ENCODE results near the gene DOCK2.

Gene DOCK2

DNA sequence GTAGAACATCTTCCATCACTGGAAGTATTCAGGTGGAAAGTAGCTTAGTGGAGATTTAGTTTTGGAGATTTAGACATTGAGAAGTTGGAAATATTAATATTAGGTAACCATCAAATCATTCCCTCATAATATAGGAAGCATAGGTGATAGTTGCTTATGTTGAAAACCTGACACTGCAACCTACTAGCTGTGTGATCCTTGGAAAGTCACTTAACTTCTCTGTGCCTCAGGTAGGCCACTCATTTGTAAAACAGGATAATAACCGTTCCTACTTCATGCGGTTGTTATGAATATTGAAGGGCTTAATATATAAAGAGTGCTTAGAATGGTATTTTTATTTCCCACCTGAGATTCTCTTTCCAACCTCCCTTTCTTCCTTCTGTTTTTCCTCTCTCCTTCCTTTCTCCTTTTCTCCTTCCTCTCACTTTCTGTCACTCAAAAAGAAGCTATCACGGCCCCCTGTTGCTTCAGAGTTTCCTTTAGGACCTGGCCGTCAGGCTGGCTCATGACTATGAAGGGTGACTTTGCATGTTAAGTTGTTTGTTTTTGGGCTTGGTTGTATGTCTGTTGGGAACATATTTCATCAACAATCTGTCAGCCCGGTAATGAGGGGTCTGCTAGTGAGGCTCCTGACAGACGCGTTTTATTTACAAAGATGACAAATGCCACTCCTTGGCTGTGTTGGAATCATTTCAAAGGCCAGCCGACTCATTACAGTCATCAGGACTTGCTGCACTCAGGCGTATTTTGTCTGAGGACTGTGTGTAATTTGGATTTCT is 31.0 kb downstream of the DOCK2 start:
- Histone ChIP-seq H3K27me3 (ENCODE audit: control insufficient read depth, insufficient read depth, low read length) (no peaks in the 10 kb centered on the region), H3K4me3 (ENCODE audit: low read length) (no peak overlapping the region), H3K36me3 (ENCODE audit: control insufficient read depth, insufficient read depth, low read length) (no peaks in the 10 kb centered on the region), H3K27ac (ENCODE audit: low read depth, low read length) (no peak overlapping the region), H3K4me1 (ENCODE audit: control insufficient read depth, insufficient read depth, low read length) (no peaks in the 10 kb centered on the region), H3K9ac (ENCODE audit: low read length) (no peak overlapping the region)

GRCh38 chr5:169668732-169669131 is 31.7 kb downstream of the DOCK2 start:
- Histone ChIP-seq H3K9ac (ENCODE audit: low read length) (no peak overlapping the region), H3K4me1 (ENCODE audit: control insufficient read depth, insufficient read depth, low read length) (no peaks in the 10 kb centered on the region), H3K4me3 (ENCODE audit: low read length) (no peak overlapping the region)

GRCh38 chr5:169670769-169671525 is 33.9 kb downstream of the DOCK2 start:
- Histone ChIP-seq H3K36me3 (ENCODE audit: control insufficient read depth, insufficient read depth, low read length) (no peaks in the 10 kb centered on the region), H3K9ac (ENCODE audit: low read length) (no peak overlapping the region), H3K4me1 (ENCODE audit: control insufficient read depth, insufficient read depth, low read length) (no peaks in the 10 kb centered on the region), H3K4me3 (ENCODE audit: low read length) (no peak overlapping the region), H3K27me3 (ENCODE audit: control insufficient read depth, insufficient read depth, low read length) (no peaks in the 10 kb centered on the region), H3K27ac (ENCODE audit: low read depth, low read length) (no peak overlapping the region)

More at GRCh38 chr5:169668732-169669131, 31.7 kb downstream of the DOCK2 start:
- H3K36me3 ChIP-seq (ENCODE audit: control insufficient read depth, insufficient read depth, low read length), result no peaks in the 10 kb centered on the region
- no peaks in the 10 kb centered on the region for H3K27me3 ChIP-seq (ENCODE audit: control insufficient read depth, insufficient read depth, low read length)
- no peak overlapping the region for H3K27ac ChIP-seq (ENCODE audit: low read depth, low read length)

DNA sequence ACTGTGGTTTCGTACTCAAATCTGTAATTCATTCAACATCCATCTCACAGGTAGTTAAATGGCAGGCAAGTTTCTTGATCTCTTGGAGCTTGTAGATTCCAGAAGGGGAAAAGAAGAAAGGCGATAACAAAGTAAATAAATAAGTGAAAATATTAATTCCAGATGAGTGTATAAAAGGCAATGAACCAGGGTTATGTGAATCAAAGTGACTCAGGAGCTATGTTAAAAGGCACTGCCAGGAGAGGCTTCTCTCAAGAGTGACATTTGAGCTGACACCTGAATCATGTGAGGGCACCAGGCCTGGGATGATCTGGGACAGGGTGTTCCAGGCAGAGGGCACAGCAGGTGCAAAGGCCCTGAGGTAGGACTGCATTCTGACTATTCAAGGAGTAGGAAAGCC is 45.0 kb downstream of the DOCK2 start:
- no peak overlapping the region for H3K9ac ChIP-seq (ENCODE audit: low read length)
- H3K36me3 ChIP-seq (ENCODE audit: control insufficient read depth, insufficient read depth, low read length), result no peaks in the 10 kb centered on the region
- no peak overlapping the region for H3K4me3 ChIP-seq (ENCODE audit: low read length)
- H3K27me3 ChIP-seq (ENCODE audit: control insufficient read depth, insufficient read depth, low read length), result no peaks in the 10 kb centered on the region
- no peak overlapping the region for H3K27ac ChIP-seq (ENCODE audit: low read depth, low read length)
- H3K4me1 ChIP-seq (ENCODE audit: control insufficient read depth, insufficient read depth, low read length), result no peaks in the 10 kb centered on the region

DNA sequence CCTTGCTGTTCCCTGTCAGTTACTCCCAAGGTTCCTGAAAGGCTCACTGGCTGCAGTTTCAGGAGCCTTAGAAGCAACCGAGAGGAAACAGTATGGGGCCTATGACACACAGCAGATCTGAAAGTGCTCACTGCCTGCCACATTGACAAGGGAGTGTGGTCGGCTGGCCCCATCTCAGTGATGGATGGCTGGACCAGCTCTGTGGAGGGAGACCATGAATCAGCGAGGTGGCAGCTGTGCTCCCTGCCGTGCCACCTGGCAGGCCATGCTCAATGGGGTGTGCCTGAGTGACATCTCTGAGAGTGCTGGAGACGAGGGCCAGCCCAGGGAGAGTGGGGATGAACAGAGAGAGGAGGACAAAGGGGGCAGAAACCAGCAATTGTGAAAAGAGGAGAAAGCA is 49.1 kb downstream of the DOCK2 start:
- Histone ChIP-seq H3K4me1 (ENCODE audit: control insufficient read depth, insufficient read depth, low read length) (no peaks in the 10 kb centered on the region), H3K27ac (ENCODE audit: low read depth, low read length) (no peak overlapping the region), H3K36me3 (ENCODE audit: control insufficient read depth, insufficient read depth, low read length) (no peaks in the 10 kb centered on the region), H3K9ac (ENCODE audit: low read length) (no peak overlapping the region), H3K4me3 (ENCODE audit: low read length) (no peak overlapping the region), H3K27me3 (ENCODE audit: control insufficient read depth, insufficient read depth, low read length) (no peaks in the 10 kb centered on the region)

GRCh38 chr5:169688106-169688505 is 51.0 kb downstream of the DOCK2 start:
- Histone ChIP-seq H3K4me3 (ENCODE audit: low read length) (no peak overlapping the region), H3K27me3 (ENCODE audit: control insufficient read depth, insufficient read depth, low read length) (no peaks in the 10 kb centered on the region), H3K4me1 (ENCODE audit: control insufficient read depth, insufficient read depth, low read length) (no peaks in the 10 kb centered on the region), H3K36me3 (ENCODE audit: control insufficient read depth, insufficient read depth, low read length) (no peaks in the 10 kb centered on the region), H3K9ac (ENCODE audit: low read length) (no peak overlapping the region), H3K27ac (ENCODE audit: low read depth, low read length) (no peak overlapping the region)

DNA sequence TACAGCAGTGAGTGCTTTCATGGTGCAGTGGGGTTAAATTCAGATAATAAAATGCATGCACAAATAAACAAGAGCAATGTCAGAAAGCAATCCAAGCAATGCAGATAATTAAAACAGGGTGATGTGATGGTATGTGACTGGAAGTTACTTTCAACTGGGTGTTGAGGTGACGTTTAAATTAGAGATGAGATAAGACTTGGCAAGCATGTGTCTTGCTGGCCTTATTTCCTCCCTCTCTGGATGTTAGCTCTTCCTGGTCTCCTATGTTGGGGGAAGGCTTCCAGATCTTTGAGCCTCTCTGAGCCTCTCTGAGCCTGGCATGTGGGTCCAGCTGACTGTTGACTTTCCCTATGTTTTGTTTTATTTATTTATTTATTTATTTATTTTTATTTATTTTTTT is 54.4 kb downstream of the DOCK2 start:
- H3K4me1 ChIP-seq (ENCODE audit: control insufficient read depth, insufficient read depth, low read length), result no peaks in the 10 kb centered on the region
- no peak overlapping the region for H3K27ac ChIP-seq (ENCODE audit: low read depth, low read length)
- no peaks in the 10 kb centered on the region for H3K27me3 ChIP-seq (ENCODE audit: control insufficient read depth, insufficient read depth, low read length)
- H3K36me3 ChIP-seq (ENCODE audit: control insufficient read depth, insufficient read depth, low read length), result no peaks in the 10 kb centered on the region
- H3K9ac ChIP-seq (ENCODE audit: low read length), result no peak overlapping the region
- H3K4me3 ChIP-seq (ENCODE audit: low read length), result no peak overlapping the region

DNA sequence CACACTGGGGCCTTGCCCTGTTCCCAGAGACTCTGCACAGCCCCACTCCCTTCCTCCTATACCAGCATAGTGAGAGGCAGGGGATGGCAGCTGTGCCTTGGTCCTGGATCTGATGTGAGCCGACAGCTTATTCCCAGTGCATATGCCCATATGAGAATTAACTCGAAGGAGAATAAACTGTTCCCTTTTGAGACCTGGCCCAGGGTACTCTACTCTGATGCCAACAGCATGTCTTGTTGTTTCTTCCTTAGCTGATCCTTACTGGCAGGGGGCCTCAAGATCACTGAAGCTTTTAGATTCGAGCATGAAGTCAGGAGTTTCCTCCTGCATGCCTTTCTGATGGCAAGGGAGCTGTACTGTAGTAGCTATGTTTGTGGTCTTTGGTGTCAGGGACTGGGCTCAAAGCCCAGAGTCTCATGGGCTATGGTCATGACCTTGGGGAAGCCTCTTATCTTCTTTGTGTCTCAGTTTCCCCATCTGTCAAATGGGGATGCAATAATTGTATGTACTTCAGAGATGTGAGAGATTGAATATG is 57.1 kb downstream of the DOCK2 start:
- no peaks in the 10 kb centered on the region for H3K27me3 ChIP-seq (ENCODE audit: control insufficient read depth, insufficient read depth, low read length)
- no peaks in the 10 kb centered on the region for H3K36me3 ChIP-seq (ENCODE audit: control insufficient read depth, insufficient read depth, low read length)
- H3K27ac ChIP-seq (ENCODE audit: low read depth, low read length), result no peak overlapping the region
- no peak overlapping the region for H3K9ac ChIP-seq (ENCODE audit: low read length)
- no peaks in the 10 kb centered on the region for H3K4me1 ChIP-seq (ENCODE audit: control insufficient read depth, insufficient read depth, low read length)
- no peak overlapping the region for H3K4me3 ChIP-seq (ENCODE audit: low read length)

DNA sequence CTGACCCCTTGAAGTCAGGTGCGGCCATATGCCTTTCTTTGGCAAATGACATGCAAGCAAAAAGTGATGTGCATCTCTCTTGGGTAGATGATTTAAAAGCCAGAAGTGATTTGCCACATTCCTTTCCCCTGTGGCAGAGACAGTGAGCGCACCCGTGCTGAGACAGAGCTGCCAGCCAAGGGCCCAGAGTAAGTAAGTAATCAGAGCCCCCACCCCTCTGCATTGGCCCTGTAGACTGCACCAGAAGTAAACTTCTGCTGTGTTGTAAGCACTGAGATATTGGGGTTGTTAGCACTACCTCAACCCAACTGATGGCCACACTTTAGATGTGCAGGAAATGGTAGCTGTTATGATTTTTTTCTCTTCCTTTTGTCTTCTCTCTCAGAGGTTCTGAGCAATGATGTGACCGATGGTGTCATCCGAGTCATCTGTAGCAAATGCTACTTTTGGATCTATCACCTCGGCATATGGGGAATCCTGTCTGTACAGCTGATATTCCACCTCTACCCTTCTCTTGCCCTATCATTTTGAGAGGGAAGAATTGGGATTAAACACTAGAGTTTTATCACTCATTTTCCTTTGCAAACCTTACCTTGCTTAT is 58.0 kb downstream of the DOCK2 start:
- Histone ChIP-seq H3K9ac (ENCODE audit: low read length) (no peak overlapping the region), H3K36me3 (ENCODE audit: control insufficient read depth, insufficient read depth, low read length) (no peaks in the 10 kb centered on the region), H3K27me3 (ENCODE audit: control insufficient read depth, insufficient read depth, low read length) (no peaks in the 10 kb centered on the region), H3K4me1 (ENCODE audit: control insufficient read depth, insufficient read depth, low read length) (no peaks in the 10 kb centered on the region), H3K4me3 (ENCODE audit: low read length) (no peak overlapping the region), H3K27ac (ENCODE audit: low read depth, low read length) (no peak overlapping the region)

- Histone ChIP-seq H3K27me3 (ENCODE audit: control insufficient read depth, insufficient read depth, low read length) (no peaks in the 10 kb centered on the region), H3K27ac (ENCODE audit: low read depth, low read length) (no peak overlapping the region), H3K4me1 (ENCODE audit: control insufficient read depth, insufficient read depth, low read length) (no peaks in the 10 kb centered on the region), H3K4me3 (ENCODE audit: low read length) (no peak overlapping the region), H3K9ac (ENCODE audit: low read length) (no peak overlapping the region), H3K36me3 (ENCODE audit: control insufficient read depth, insufficient read depth, low read length) (no peaks in the 10 kb centered on the region)
These were observed 58.9 kb downstream of the DOCK2 start for GRCh38 chr5:169695919-169696490.

DNA sequence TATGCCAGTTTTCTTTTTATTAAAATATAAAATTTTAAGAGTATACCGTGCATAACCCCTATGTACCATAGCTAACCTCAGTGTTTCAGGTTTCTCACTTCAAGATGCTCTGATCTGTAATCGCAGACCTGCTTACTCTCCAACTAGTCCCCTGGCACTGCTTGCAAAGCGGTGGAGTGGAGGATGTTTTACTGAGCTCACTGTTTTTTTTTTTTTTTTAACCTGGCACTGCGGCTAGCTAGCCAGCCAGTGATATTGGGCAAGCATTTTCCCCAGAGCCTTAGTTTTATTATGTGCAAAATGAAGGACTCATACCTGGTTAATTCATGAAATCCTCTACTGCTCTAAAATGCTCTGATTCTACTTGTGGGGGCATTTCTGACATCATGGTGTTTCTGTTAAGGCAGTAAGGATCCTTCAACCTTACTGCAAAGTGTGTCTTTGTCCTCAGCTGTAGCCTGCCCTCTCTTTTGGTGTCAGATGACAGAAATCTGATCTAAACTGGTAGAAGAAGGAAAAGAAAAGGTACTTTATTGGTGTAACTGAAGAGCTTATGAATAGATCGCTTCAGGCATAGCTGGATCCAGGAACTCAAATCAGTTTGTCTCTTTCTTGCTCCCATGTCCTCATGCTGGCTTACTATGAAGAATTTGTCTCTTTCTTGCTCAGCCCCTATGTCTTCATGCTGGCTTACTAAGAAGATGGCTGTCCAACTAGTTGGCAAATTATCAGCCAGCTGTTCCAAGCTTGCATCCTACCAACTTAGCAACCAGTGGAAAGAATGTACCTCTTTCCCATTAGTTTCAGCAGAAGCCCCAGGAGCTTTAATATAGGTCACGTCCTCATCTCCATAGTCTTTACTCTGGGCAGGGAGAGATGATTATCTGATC is 59.8 kb downstream of the DOCK2 start:
- Histone ChIP-seq H3K27me3 (ENCODE audit: control insufficient read depth, insufficient read depth, low read length) (no peaks in the 10 kb centered on the region), H3K4me1 (ENCODE audit: control insufficient read depth, insufficient read depth, low read length) (no peaks in the 10 kb centered on the region), H3K27ac (ENCODE audit: low read depth, low read length) (no peak overlapping the region), H3K9ac (ENCODE audit: low read length) (no peak overlapping the region), H3K4me3 (ENCODE audit: low read length) (no peak overlapping the region), H3K36me3 (ENCODE audit: control insufficient read depth, insufficient read depth, low read length) (no peaks in the 10 kb centered on the region)

Measured in rectal smooth muscle tissue (tissue), 1 donor.